NCI-H526 treated with DMSO at 0.1 percent for 48 hours (cell line): ENCODE measurements around the gene PXK.
"Not testable (repeated sequence)": the region's sequence is repeated elsewhere in the genome, so short reads cannot be mapped to it uniquely, and the experiment has no call there.

ENCODE experiments used
- DNase-seq: peaks from one replicate; lab custom pipeline; 2025; lab: John Stamatoyannopoulos, UW

PXK gene

DNA sequence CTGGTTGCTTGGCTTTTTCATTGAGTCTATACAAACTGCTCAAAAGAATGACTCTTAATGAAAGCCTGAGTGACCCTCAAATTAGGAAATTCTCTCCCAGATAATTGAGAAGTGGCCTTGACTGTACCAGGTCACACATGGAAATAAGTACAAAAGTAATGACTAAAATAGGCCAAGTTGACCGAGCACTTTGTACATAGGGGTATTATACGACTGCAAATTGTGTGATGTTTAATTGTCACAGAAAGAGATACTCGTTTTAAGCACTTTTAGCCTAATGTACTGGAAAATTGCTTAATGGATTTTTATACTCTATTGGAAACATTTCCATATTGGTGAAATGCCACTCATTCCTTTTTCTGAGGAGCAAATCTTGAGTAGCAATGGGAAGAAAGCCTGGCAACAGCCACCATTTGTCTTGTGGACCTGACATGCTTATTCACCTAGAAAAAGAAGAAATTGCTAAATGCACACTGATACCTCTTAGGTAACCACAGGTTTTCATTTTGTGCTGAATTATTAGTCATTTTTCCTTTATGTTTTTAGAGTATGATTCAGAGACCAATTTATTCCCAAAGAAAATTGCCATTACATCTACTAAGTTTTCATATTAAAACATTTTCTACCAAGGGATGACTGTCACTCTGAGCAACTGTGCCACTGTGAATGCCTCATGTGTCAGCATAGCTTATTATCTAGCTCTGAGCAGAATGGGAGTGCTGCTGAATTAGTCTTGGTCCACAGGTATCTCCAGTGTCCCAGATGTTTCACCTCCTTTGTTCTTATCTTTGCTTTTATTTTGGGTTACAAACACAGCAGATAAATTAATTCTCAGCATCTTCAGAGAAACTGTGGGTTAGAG lies 8.9 kb upstream of the PXK start:
- no peak for DNase-seq

DNA sequence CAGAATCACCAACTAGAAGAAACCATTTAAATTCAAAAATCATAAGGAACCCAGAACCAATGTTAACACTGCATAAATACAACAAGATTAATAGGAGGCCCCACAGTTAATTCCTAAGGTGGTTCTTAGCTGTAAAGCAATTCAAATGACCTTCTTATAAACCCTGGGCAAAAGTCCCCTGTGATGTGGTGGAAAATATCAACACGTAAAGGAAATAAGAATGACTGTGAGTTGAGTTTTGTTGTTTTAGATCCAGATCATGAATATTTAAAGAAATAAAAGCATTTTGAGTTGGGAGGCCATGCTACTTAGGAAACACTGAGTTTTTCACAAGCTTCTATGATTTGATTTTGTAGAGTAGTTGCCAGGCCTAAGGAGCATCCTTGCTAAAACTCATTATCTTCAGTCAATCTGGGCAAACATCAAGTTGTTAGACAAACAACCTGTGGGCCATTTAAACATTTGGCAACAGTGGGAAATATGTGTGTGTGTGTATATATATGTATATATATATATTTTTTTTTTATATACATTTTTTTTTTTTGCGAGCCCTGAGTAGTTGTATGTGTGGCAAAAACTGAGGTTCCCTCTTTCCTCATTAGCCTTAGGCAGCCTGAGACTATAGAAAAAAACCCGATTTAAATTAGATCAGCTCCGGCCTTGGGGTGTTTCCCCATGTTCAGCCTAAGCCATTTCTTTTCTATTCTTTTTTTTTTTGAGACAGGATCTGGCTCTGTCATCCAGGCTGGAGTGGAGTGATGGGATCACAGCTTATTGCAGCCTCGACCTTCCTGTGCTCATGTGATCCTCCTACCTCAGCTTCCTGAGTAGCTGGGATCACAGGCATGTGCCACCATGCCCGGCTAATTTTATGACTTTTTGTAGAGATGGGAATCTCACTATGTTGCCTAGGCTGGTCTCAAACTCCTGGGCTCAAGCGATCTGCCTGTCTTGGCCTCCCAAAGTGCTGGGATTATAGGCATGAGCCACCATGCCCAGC lies 8.0 kb upstream of the PXK start:
- no peak for DNase-seq

DNA sequence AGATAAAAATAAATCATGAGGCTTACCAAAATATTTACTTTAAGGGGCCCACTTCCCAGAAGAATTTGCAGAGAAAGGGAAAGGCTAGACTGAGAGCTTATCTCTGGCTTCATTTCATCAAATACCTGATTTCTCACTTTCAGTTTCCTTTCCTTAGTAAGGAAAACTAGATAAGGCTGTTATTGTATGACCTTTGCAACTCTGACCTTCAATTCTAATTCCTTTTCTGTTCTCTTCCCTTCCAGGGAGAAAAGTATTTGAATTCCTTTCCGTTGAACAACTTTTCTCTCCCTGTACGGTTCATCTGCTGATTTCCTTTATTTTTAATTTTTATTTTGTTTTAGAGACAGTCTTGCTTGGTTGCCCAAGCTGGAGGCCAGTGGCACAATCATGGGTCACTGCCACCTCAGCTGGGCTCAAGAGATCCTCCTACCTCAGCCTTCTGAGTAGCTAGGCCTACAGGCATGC lies 7.1 kb upstream of the PXK start:
- DNase-seq, result no peak

DNA sequence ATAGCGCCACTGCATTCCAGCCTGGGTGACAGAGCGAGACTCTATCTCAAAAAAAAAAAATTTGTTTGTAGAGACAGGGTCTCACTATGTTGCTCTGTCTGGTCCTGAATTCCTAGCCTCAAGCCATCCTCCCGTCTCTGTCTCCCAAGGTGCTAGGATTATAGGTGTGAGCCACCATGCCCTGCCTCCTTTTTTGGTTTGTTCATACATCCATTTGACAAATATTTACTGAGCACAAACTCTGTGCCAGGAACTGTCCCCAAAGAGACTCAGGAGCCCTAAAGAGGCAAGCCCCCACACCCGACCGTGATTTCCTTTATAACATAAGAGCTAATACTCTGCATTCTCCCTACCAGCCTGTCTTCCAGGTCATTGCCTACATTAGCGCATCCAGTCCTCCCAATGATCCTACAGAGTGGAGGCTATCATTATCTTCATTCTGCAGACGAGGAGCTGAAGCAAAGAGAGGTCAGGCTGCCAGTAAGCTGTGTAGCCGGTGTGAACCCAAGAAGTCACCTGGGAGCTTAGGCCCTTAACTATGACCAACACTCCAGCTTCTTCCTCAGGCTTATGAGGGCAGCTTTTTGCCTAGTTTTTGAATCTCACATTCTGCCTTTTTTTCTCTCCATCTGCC lies 6.3 kb upstream of the PXK start:
- DNase-seq, result no peak

DNA sequence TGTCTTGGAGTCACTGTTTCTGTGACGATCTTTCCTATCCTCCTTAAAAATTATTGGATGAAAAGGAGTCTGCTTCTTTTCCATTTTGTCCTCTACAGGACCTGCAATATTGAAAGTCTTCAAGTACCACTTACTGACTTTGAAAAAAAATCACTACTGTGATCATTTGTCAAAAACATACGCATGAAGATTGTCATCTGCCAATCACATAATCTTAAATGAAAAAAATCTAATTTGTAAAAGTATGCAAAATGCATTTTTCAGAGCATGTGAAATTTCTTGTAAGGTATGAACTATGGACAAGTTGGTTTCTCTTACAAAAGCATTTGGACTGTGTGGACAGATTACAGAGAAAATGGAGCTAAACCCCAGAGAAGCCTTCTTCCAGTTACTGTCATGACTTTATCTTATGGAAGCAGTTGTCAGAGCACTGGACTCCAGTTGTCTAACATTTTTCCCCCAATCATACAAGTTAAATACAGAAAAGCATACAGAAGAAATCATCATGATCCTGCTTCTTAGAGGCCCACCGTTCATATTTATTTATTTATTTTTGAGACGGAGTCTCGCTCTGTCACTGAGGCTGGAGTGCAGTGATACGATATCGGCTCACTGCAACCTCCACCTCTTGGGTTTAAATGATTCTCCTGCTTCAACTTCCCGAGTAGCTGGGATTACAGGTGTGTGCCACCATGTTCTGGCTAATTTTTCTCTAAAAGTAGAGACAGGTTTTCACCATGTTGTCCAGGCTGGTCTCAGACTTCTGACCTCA lies 3.4 kb upstream of the PXK start:
- no peak for DNase-seq

DNA sequence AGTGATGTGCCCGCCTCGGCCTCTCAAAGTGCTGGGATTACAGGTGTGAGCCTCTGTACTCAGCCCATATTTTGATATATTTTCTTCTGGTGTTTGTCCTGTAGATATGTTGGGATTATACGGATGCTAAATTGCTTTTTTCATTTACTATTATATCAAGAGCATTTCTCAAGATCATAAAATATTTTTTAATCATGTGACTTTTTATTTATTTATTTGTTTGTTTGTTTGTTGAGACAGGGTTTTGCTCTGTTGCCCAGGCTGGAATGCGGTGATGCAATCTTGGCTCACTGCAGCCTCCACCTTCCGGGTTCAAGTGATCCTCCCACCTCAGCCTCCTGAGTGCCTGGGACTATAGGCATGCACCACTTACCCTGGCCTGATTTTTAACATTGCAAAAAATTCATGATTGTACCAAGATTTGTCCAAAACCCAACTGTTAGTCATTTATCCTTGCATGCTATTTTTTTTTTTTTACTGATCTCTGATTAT lies 2.7 kb upstream of the PXK start:
- DNase-seq, result no peak

DNA sequence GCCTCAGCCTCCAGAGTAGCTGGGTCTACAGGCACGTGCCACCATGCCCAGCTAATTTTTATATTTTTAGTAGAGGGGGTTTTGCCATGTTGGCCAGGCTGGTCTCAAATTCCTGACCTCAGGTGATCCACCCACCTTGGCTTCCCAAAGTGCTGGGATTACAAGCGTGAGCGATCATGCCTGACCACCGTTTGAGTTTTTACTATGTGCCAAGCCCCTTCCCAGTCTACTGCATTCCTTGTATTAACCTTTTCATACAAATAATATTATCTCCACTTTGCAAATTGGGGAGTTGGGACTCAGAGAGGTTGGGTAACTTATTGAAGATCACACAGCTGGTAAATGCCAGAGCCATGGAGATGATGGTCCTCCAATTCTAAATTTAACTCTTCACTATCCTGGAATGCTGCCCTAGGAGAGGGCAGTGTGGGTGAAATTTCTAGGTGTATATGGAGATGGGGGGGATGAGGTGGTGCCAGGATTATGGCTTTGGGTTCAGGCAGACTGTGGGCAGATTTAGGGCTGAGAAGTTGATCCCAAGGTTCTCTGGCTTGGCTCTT lies 1.0 kb upstream of the PXK start:
- no peak for DNase-seq

DNA sequence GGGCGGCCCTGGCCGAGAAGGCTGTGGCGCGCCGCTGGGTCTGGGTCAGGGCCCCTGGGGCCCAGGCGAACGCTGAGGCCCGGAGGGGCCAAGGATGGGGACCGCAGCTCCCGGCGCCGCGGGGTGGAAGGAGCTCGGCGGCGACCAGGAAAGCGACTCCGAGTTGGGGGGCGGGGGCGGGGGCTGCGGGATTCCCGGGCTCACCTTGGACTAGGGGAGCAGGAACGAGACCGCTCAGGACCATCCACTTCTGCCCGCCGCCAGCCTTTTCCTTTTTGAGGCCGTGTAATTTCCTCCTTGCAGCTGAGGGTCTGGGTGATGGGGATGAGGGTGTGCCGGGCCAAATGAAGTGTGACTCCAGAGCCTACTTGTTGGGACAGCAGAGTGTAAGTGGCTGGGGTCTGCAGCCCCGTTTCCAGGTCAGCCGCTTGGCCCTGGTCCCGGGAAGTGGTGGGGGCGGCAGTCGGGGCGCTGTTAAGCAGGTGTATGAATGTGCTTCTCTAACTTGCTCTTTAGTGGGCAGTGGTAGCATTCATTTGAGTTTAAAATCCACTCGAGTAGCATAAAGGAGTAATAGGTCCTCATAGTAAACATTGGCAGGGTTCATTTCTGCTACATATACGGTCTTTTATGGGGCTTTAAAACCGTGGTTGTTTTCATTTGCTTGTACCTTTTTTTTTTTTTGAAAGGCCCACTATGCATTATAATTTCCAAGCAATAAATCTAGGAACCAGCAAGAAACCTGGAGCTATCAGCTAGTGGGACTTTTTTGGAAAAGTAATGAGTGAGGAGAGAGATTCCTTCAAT lies 717 bp downstream of the PXK start:
- no peak for DNase-seq

DNA sequence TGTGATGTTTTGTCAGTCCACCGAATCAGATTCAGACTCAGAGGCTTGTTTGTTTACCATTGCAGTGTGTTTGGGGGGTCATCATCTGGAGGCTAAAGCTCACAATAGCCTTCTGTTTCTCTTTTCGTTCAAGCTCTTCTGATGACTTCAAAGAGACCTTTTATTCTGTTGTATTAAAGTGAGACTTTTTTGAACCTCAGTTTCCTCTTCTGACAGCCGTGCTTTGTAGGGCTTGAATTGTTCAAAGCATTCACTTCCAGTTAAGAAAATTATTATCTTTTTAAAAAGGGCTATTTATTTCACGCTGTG lies 1.3 kb downstream of the PXK start:
- no peak for DNase-seq

DNA sequence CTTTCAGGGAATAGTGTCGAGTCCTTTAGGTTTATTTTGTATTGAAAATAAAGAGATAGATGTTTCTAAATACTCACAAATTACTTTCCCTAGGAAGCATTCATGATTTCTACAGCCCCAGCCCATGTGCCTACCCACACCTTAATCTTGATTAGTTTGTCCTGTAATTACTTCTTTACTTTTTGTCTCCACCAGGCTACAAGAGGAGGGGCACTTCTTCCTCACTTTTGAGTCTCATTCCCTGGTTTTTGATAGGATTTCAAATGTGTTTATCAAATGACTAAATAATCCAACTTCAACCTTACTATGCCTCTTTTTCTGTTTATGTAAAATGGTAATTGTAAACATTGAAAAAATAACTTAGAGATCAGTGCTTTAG lies 1.8 kb downstream of the PXK start:
- no peak for DNase-seq

DNA sequence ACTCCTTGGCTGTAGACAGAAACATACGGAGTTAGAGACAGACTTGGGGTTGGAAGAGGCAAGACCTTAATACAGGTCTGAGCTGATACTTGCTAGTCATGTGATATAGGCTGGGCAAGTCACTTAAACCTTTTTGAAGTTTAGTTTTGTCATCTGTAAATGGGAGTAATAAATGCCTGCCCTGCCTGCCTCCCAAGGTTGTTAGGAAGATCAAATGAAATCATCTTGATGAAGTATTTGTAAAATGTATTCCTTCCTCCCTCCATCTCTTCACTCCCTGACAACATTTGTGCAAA lies 2.9 kb downstream of the PXK start:
- no peak for DNase-seq

DNA sequence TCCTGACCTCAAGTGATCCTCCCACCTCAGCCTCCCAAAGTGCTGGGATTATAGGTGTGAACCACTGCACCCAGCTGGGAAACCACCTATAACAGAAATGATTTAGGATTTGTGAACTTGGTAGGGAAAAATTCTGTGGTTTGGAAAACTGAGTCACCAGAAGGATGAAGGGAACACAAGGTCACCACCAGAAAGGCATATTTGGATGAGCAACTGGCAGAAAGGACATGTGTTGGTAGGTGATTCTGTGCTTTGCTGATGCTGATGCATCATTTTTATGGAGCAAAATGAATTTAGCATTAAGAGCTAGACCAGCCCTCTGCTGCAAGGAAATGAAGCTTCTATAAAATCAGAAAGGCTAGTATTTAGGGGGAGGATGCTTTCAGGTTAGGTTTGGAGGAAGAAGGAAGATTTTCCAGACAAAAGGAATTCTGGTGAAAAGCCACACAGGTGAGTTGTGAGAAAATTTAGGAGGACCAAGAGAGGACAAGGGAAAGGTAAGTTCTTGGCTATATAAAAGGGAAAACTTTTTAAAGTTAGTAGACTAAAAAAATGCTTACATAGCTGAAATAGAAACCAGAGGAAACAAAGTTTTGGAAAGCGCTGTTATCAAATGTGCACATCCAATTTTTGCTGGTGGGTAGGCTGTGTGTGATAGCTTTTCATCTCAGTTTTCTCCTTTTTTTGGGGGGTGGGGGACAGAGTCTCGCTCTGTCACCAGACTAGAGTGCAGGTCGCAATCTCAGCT lies 3.6 kb downstream of the PXK start:
- DNase-seq, result no peak

DNA sequence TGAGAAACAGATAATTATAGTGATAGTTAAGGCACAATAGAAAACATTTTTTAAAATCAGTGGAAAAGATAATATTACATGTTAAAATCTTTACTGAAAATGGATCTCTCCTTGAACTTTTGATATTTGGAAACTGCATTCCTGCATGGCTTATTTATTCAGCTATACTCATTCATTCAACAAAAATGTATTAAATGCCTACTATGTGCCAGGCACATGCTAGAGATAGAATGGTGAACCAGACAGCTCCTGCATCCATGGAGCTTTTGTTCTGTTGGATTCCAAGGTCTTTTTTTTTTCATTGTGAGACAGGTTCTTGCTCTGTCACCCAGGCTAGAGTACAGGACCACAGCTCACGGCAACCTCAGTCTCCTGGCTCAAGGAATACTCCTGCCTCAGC lies 4.5 kb downstream of the PXK start:
- DNase-seq, result no peak

DNA sequence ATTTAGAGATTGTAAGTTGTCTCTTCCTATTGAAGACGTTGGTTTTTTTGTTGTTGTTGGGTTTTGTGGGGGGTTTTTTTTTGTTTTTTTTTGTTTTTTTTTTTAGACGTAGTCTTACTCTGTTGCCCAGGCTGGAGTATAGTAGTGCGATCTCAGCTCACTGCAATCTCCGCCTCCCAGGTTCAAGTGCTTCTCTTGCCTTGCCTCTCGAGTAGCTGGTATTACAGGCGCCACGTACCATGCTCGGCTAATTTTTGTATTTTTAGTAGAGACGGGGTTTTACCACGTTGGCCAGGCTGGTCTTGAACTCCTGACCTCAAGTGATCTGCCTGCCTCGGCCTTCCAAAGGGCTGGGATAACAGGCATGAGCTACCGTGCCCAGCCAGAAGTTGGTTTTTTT lies 6.5 kb downstream of the PXK start:
- not testable (repeated sequence) for DNase-seq

DNA sequence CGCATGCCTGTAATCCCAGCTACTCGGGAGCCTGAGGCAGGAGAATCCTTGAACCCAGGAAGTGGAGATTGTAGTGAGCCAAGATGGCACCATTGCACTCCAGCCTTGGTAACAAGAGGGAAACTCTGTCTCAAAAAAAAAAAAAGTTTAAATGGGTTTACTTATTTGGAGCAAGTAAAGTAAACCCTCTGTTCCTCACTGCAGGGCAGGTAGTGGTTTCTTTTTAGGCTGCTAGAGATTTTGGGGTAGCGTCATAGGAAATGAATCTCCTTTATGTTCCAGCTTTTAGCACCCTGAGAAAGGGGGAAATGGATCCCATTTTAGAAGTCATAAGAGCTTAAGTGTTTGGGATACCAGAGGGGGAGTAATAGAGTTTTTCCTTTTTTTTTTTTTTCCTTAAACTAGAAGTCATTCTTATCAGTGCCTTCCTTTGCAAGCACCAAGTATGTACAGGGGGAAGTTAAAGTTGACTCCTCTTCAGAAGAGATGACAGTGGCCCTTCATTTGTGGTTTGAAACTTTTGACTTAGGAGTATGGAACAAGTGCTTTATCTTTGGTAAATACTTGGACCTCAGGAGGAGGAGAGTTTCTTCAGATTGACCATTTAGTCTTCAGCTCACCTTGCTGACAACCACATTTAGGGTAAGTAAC lies 8.0 kb downstream of the PXK start:
- DNase-seq, result no peak

DNA sequence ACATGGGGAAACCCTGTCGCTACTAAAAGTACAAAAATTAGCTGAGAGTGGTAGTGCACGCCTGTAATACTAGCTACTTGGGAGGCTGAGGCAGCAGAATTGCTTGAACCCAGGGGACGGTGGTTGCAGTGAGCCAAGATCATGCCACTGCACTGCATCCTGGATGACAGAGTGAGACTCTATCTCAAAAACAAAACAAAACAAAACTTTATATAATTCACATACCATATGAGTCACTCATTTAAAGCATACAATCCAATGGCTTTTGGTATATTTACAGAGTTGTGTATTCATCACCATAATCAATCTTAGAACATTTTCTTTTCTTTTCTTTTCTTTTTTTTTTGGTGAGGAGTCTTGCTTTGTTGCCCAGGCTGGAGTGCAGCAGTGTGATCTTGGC lies 8.7 kb downstream of the PXK start:
- no peak for DNase-seq

DNA sequence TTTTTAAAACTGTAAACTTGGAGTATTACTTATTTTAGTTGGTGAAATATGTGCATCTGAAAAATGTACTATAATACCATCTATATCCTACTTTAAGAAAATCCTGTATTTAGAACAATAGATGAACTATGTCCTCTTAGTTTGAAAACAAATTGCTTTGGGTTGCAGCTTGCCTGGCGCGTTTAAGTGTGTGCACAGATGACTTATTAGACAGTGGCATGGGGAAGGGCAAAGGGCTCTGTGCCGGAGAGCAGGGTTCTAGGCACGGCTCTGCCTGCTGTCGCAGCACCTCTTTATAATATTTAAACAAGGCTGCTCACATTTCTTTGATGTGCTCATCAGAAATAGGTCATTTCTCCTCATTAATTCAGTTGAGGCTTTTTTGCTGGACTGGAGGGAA lies 10.0 kb downstream of the PXK start:
- DNase-seq, result no peak

DNA sequence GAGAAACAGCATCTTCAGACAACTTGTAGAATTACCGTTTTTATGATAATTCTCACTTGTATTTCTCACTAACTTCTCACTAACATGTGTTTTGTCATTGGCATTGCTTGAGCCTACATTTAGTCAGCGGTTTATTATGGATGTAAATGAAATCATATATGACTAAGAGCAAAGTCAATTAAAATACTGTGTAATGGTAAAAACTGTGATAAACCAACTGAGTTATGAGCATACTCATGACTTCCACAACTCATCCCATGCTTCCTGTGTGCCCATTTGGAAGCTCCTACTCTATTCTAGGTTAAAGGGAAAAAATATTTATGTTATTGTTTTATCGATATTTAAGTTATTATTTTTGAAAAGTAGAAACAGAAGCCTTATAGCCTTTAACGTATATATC lies 12.8 kb downstream of the PXK start:
- DNase-seq, result no peak

DNA sequence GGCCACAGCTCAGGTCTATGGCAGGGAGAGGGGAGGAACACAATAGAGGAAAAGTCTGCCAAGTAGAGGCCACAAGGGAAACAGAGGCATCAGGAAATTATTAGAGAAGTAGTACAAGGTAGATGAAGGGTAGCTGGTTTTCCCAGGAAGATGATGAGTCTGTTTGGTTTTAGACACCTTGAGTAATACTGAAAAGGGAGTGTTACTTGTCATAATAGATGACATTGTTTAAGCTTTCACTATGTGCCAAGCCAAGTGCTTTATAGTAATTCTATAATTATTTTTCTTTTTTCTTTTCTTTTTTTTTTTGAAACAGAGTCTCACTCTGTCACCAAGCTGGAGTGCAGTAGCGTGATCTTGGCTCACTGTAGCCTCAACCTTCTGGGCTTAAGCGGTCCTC lies 13.7 kb downstream of the PXK start:
- no peak for DNase-seq

DNA sequence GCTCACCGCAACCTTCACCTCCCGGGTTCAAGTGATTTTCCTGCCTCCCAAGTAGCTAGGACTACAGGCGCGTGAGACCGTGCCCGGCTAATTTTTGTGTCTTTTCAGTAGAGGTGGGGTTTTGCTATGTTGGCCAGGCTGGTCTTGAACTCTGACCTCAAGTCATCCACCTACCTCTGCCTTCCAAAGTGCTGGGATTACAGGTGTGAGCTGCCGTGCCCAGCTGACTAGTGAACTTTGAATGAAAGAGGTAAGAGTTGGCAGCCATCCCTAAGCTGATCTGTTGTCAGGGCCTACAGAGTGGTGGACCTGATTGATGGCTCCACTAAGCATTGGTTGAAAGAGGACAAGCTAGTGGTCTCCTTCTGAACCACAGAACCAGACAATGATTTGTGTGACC lies 15.3 kb downstream of the PXK start:
- no peak for DNase-seq
